HepG2 (cell line): Measurements from ENCODE around the gene LSM6. TPM values are rescaled to one million over a fixed set of nuclear protein-coding genes. Genes with fewer than 3 reads are reported as not detected.
A peak's percentile ranks its signal among the peaks of the same experiment; 100 is the strongest.

Experiments
- CSRNP2 ChIP-seq: sonication (generic); formaldehyde crosslinking; conservative IDR thresholded peaks from 2 replicates; pipeline ENCODE4 v1.8.0; 2022; ENCODE audit warnings: low read depth, missing genetic modification reagents
- CTCF ChIP-seq: sonication (generic); formaldehyde crosslinking; IDR thresholded peaks from 2 replicates; pipeline ENCODE4 v1.5.0; 2020; ENCODE audit warnings: mild to moderate bottlenecking, missing genetic modification reagents, moderate library complexity
- DBP ChIP-seq: sonication (generic); formaldehyde crosslinking; IDR thresholded peaks from 2 replicates; pipeline ENCODE4 v1.4.0; 2020; ENCODE audit warnings: missing genetic modification reagents; ENCODE audit errors: not compliant biosample characterization
- HIC2 ChIP-seq: sonication (generic); formaldehyde crosslinking; IDR thresholded peaks from 2 replicates; pipeline ENCODE4 v1.9.0; 2022; ENCODE audit warnings: low read depth, missing genetic modification reagents
- PHF8 ChIP-seq: sonication (generic); formaldehyde crosslinking; IDR thresholded peaks from 2 replicates; pipeline ENCODE4 v1.5.0; 2020; ENCODE audit warnings: missing genetic modification reagents
- SIN3A ChIP-seq: IDR thresholded peaks from 2 replicates; pipeline ENCODE4 v1.6.1; 2011; ENCODE audit warnings: low read depth, mild to moderate bottlenecking, control low read depth, low read length, borderline replicate concordance
- SP2 ChIP-seq: sonication (generic); formaldehyde crosslinking; IDR thresholded peaks from 2 replicates; pipeline ENCODE4 v1.5.1; 2020; ENCODE audit warnings: mild to moderate bottlenecking, missing genetic modification reagents
- SRSF4 ChIP-seq: fragments of 200-400 bp; formaldehyde crosslinking; IDR thresholded peaks from one replicate; pipeline ENCODE4 v1.6.1; 2018; ENCODE audit warnings: mild to moderate bottlenecking, low read depth, low read length, moderate library complexity; ENCODE audit not compliant: poor library complexity, severe bottlenecking
- THAP8 ChIP-seq: sonication (generic); formaldehyde crosslinking; IDR thresholded peaks from 2 replicates; pipeline ENCODE4 v1.5.1; 2020; ENCODE audit warnings: missing genetic modification reagents, mild to moderate bottlenecking, borderline replicate concordance
- ZBTB21 ChIP-seq: sonication (generic); formaldehyde crosslinking; IDR thresholded peaks from 2 replicates; pipeline ENCODE4 v1.4.0; 2020; ENCODE audit warnings: missing genetic modification reagents
- ZNF407 ChIP-seq: sonication (generic); formaldehyde crosslinking; IDR thresholded peaks from one replicate; pipeline ENCODE4 v1.5.1; 2020; ENCODE audit warnings: mild to moderate bottlenecking, missing genetic modification reagents; ENCODE audit errors: not compliant biosample characterization
- polyA plus RNA-seq, 8 experiments: library from polyadenylated mRNA; depleted of rRNA in 3 of 8; stranded (reverse) in 7 of 8; unstranded in 1 of 8; fragments of >200 nt; fragmentation: Illumina TruSeq in 4 of 8; extraction: Trizol in 4 of 8; gene quantifications; 2 replicates each; pipeline versions ENCODE4 v1.2.1 to v1.2.3, GENCODE V29; 2011 to 2016; ENCODE audit warnings: low read depth in 4 of 8, missing spikeins in 1 of 8, mixed read lengths in 1 of 8; ENCODE audit not compliant: insufficient read depth in 1 of 8
- total RNA-seq, 5 experiments: library from RNA; depleted of rRNA; stranded (reverse); fragments of >200 nt; fragmentation: Illumina TruSeq; extraction: Trizol; gene quantifications; 2 replicates each; pipeline ENCODE4 v1.2.3, GENCODE V29; 2016; ENCODE audit warnings: low read depth in 1 of 5

The LSM6 gene
- total and polyA plus RNA-seq, 2 of the 13 experiments (the other 11 are each of a cell fraction or from before 2014, with no cell fraction given), result 14.6 to 83.3 TPM

GRCh38 chr4:146175541-146176453 is at the start of gene LSM6 (continued):
- TF ChIP-seq PHF8, result peak; percentile 86
- TF ChIP-seq SP2, result no peak
- peak; percentile 41 for TF ChIP-seq CTCF
- TF ChIP-seq CSRNP2 (CRISPR knock-in tag), result no peak
- no peak for TF ChIP-seq ZBTB21 (CRISPR knock-in tag)
- TF ChIP-seq HIC2 (CRISPR knock-in tag), result no peak
- peak; percentile 63; the same call in 1 of the 2 replicates for TF ChIP-seq SIN3A
- TF ChIP-seq SRSF4, result no peak
- TF ChIP-seq DBP (CRISPR knock-in tag), result no peak
- TF ChIP-seq ZNF407 (CRISPR knock-in tag), result peak; percentile 84
- TF ChIP-seq THAP8 (CRISPR knock-in tag), result no peak
